ENCODE measurements around the gene CLK2. TPM values are rescaled to one million over a fixed set of nuclear protein-coding genes. Genes with fewer than 3 reads are reported as not detected.

Gene CLK2
- total and polyA plus RNA-seq, 9 of the 15 experiments (the other 6 are each of a cell fraction or from before 2014, with no cell fraction given) = 13.5 to 81.4 (median 39.6) TPM

DNA sequence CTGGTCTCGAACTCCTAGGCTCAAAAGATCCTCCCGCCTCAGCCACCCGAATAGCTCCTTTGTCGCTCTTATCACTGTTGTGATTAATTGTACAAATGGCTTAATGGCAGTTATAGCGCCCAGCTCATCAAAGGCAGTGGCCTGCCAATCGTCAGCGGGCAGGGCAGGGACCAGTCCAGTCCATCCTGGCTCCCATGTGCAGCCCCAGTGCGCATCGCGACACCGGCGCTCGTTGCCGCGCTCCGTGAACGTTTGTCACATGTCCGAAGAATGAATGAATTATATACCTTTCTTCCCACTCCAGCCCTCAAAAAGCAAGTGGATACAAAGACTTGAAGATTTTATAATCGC is 46.4 kb downstream of the CLK2 start:
- Histone ChIP-seq H3K4me3 (peak overlapping the region; percentile 51), H2AFZ (ENCODE audit: low read depth, low read length) (peak overlapping the region; percentile 51), H3K4me2 (ENCODE audit: insufficient read depth, low read length) (peak overlapping the region; percentile 81), H3K27me3 (ENCODE audit: control insufficient read depth in 2 of 2, insufficient read depth in 2 of 2, low read length in 2 of 2) (no peaks in the 10 kb centered on the region), H3K9me3 (replicated peaks; ENCODE audit: control insufficient read depth, insufficient read depth, low read depth, low read length) (no peaks in the 10 kb centered on the region), H4K20me1 (replicated peaks; ENCODE audit: control insufficient read depth, insufficient read depth, low read length) (no peaks in the 10 kb centered on the region), H3K79me2 (ENCODE audit: control insufficient read depth, insufficient read depth, low read length) (peaks cover 27% of the 10 kb centered on the region), H3K27ac (ENCODE audit: extremely low read depth, low read depth, low read length) (peak overlapping the region; percentile 86), H3K36me3 (ENCODE audit: control insufficient read depth, insufficient read depth, low read length) (no peaks in the 10 kb centered on the region; the same call in 2 of the 3 replicates), H3K4me1 (replicated peaks in 1 of 2; ENCODE audit: control insufficient read depth in 2 of 2, insufficient read depth in 2 of 2, low read length in 2 of 2) (peaks cover 30 to 50% of the 10 kb centered on the region in 2 experiments), H3K9me1 (ENCODE audit: control insufficient read depth, insufficient read depth, low read length) (no peaks in the 10 kb centered on the region), H3K9ac (ENCODE audit: insufficient read depth in 1 of 2, low read depth in 2 of 2, low read length in 2 of 2) (peak overlapping the region; percentile 83 to 96)
- ChIA-PET CTCF (ENCODE audit: low intra/inter-chr PET ratio) (interaction anchor here (2.7 to 3.2 kb wide), 2 partner anchors 20 to 50 kb away, joined by 17 to 31 read pairs; partner anchors contain the start of gene THBS3), POLR2A (interaction anchor here (0.6 to 1.9 kb wide), 5 partner anchors 19 to 240 kb away, joined by 3 to 7 read pairs (median 4); no protein-coding TSS in a partner anchor)
- ATAC-seq (peak; percentile 63), FAIRE-seq (no peak), DNase-seq (ENCODE audit: extremely low read depth in 1 of 4, low spot score in 3 of 4) (peak; percentile 54 to 79 (median 58))
- WGBS (ENCODE audit: insufficient coverage, low coverage, missing lambda C conversion rate) = 1% methylated on average over 19 of the region's 19 CpGs
- TSS peak; percentile 86 for BruUV-seq (replicated peaks)
- in situ Hi-C loops (cut with MboI) = no loop called here
- intact Hi-C loops (cut with micrococcal nuclease) = loop anchor here (1.0 kb wide), 4 partner anchors 17 to 51 kb away; partner anchors contain the start of gene THBS3
- TF ChIP-seq, protein P1, sequence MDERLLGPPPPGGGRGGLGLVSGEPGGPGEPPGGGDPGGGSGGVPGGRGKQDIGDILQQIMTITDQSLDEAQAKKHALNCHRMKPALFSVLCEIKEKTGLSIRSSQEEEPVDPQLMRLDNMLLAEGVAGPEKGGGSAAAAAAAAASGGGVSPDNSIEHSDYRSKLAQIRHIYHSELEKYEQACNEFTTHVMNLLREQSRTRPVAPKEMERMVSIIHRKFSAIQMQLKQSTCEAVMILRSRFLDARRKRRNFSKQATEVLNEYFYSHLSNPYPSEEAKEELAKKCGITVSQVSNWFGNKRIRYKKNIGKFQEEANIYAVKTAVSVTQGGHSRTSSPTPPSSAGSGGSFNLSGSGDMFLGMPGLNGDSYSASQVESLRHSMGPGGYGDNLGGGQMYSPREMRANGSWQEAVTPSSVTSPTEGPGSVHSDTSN (CRISPR knock-in tag; IDR thresholded peaks at IDR 0.05; ENCODE audit: low read depth) = no peak
- TF ChIP-seq, protein P1 (tag; conservative IDR thresholded peaks at IDR 0.05; ENCODE audit: low read depth) = 0 out of 2 replicates have a peak, but pooled peaks have one; percentile 38
- peak; percentile 48 for TF ChIP-seq GABPB1 (CRISPR knock-in tag; IDR thresholded peaks at IDR 0.05)
- TF ChIP-seq KDM5B (IDR thresholded peaks at IDR 0.05; ENCODE audit: insufficient replicate concordance, low read depth, low read length) = peak; percentile 28
- TF ChIP-seq SMARCC2 (IDR thresholded peaks at IDR 0.05; ENCODE audit: low read depth) = 0 out of 2 replicates have a peak, but pooled peaks have one; percentile 37
- TF ChIP-seq GABPA (tag; conservative IDR thresholded peaks at IDR 0.05; ENCODE audit: low read depth) = peak; percentile 54; the same call in 1 of the 2 replicates
- TF ChIP-seq, protein P2, sequence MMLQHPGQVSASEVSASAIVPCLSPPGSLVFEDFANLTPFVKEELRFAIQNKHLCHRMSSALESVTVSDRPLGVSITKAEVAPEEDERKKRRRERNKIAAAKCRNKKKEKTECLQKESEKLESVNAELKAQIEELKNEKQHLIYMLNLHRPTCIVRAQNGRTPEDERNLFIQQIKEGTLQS (IDR thresholded peaks at IDR 0.05) = 0 out of 2 replicates have a peak, but pooled peaks have one; percentile 11
- TF ChIP-seq, protein P2 (CRISPR knock-in tag; conservative IDR thresholded peaks at IDR 0.05) = no peak; the same call in 1 of the 2 replicates
- TF ChIP-seq ZNF311 (CRISPR knock-in tag; IDR thresholded peaks at IDR 0.05) = peak; percentile 55; the same call in 1 of the 2 replicates
- TF ChIP-seq, protein P3, sequence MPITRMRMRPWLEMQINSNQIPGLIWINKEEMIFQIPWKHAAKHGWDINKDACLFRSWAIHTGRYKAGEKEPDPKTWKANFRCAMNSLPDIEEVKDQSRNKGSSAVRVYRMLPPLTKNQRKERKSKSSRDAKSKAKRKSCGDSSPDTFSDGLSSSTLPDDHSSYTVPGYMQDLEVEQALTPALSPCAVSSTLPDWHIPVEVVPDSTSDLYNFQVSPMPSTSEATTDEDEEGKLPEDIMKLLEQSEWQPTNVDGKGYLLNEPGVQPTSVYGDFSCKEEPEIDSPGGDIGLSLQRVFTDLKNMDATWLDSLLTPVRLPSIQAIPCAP (CRISPR knock-in tag; IDR thresholded peaks at IDR 0.05; ENCODE audit: borderline replicate concordance) = 0 out of 2 replicates have a peak, but pooled peaks have one; percentile 73
- TF ChIP-seq SAP30 (IDR thresholded peaks at IDR 0.05; ENCODE audit: borderline replicate concordance, insufficient read depth, low read depth, low read length, poor library complexity, severe bottlenecking) = peak; percentile 27
- TF ChIP-seq, protein P4, sequence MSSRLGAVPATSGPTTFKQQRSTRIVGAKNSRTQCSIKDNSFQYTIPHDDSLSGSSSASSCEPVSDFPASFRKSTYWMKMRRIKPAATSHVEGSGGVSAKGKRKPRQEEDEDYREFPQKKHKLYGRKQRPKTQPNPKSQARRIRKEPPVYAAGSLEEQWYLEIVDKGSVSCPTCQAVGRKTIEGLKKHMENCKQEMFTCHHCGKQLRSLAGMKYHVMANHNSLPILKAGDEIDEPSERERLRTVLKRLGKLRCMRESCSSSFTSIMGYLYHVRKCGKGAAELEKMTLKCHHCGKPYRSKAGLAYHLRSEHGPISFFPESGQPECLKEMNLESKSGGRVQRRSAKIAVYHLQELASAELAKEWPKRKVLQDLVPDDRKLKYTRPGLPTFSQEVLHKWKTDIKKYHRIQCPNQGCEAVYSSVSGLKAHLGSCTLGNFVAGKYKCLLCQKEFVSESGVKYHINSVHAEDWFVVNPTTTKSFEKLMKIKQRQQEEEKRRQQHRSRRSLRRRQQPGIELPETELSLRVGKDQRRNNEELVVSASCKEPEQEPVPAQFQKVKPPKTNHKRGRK (tag; IDR thresholded peaks at IDR 0.05) = no peak
- TF ChIP-seq TBL1XR1 (IDR thresholded peaks at IDR 0.05; ENCODE audit: low read length in 2 of 2) = 0 out of 4 replicates have a peak, but pooled peaks of 1 of the 2 experiments have one; percentile 0
